ENCODE data around the gene EEF1A2.

- TF ChIP-seq GATA2 (IDR thresholded peaks at IDR 0.05; ENCODE audit: low read depth, low read length) (no peak), GATA3 (IDR thresholded peaks at IDR 0.05; ENCODE audit: low read depth, low read length) (no peak)
These were observed 4.6 kb upstream of the EEF1A2 start for GRCh38 chr20:63503524-63503923.

Data from SH-SY5Y (cell line).